Type B pancreatic cell (in vitro differentiated cells): ENCODE data around the gene CTXND2. TPM values are rescaled to one million over a fixed set of nuclear protein-coding genes. Genes with fewer than 3 reads are reported as not detected.

Experiments
- DNase-seq: peaks from one replicate; pipeline ENCODE4 v3.0.0; 2021; ENCODE audit warnings: mixed read lengths; ENCODE audit not compliant: unreplicated experiment; ENCODE audit errors: extremely low spot score
- H3K27ac Mint-ChIP-seq: 2 replicates; pipeline ENCODE4 v1.8.0; 2021; ENCODE audit warnings: mild to moderate bottlenecking, mixed read lengths
- H3K27me3 Mint-ChIP-seq: 2 replicates; pipeline ENCODE4 v1.8.0; 2021; ENCODE audit warnings: mixed read lengths
- H3K36me3 Mint-ChIP-seq: 2 replicates; pipeline ENCODE4 v1.8.0; 2021; ENCODE audit warnings: mixed read lengths
- H3K4me1 Mint-ChIP-seq: one replicate; pipeline ENCODE4 v1.8.0; 2021; ENCODE audit warnings: mixed read lengths; ENCODE audit not compliant: unreplicated experiment
- H3K4me3 Mint-ChIP-seq: 2 replicates; pipeline ENCODE4 v1.8.0; 2021; ENCODE audit warnings: mild to moderate bottlenecking, mixed read lengths
- H3K9me3 Mint-ChIP-seq: 2 replicates; pipeline ENCODE4 v1.8.0; 2021; ENCODE audit warnings: mixed read lengths
- CTCF ChIP-seq: fragments of 200-600 bp; sonication (generic); conservative IDR thresholded peaks from 2 replicates; pipeline ENCODE4 v1.5.0; 2021; ENCODE audit warnings: antibody characterized with exemption, mild to moderate bottlenecking
- total RNA-seq: library from RNA; stranded (reverse); gene quantifications from 2 replicates; pipeline ENCODE4 v1.2.1, GENCODE V29; 2021; ENCODE audit warnings: low replicate concordance

The CTXND2 gene
- total RNA-seq, 1 donor from 2014 or later = not detected

GRCh38 chr1:150955280-150955679 lies 68.3 kb downstream of the CTXND2 start:
- DNase-seq = no peak
- no peak overlapping the region for H3K27ac Mint-ChIP-seq
- peaks cover 47% of the 10 kb centered on the region for H3K36me3 Mint-ChIP-seq
- H3K9me3 Mint-ChIP-seq = peaks cover 5% of the 10 kb centered on the region
- H3K4me3 Mint-ChIP-seq = no peak overlapping the region
- no peaks in the 10 kb centered on the region for H3K27me3 Mint-ChIP-seq
- TF ChIP-seq CTCF = no peak
- no peaks in the 10 kb centered on the region for H3K4me1 Mint-ChIP-seq

- Mint-ChIP-seq H3K36me3 (peaks cover 44% of the 10 kb centered on the region), H3K27ac (no peak overlapping the region), H3K9me3 (peaks cover 5% of the 10 kb centered on the region), H3K4me3 (no peak overlapping the region), H3K4me1 (no peaks in the 10 kb centered on the region), H3K27me3 (no peaks in the 10 kb centered on the region)
- DNase-seq = no peak
- TF ChIP-seq CTCF = no peak
Measured at GRCh38 chr1:150957666-150958065, 70.7 kb downstream of the CTXND2 start.

- Mint-ChIP-seq H3K36me3 (peaks cover 51% of the 10 kb centered on the region), H3K4me1 (no peaks in the 10 kb centered on the region), H3K4me3 (no peak overlapping the region), H3K9me3 (peaks cover 5% of the 10 kb centered on the region), H3K27ac (peak overlapping the region; percentile 56), H3K27me3 (no peaks in the 10 kb centered on the region)
- TF ChIP-seq CTCF = no peak
- DNase-seq = no peak
Measured at GRCh38 chr1:150960646-150961045, 73.7 kb downstream of the CTXND2 start.

- TF ChIP-seq CTCF = no peak
- Mint-ChIP-seq H3K27ac (peak overlapping the region; percentile 94), H3K4me1 (no peaks in the 10 kb centered on the region), H3K4me3 (peak overlapping the region; percentile 65), H3K27me3 (no peaks in the 10 kb centered on the region), H3K36me3 (peaks cover 59% of the 10 kb centered on the region), H3K9me3 (peaks cover 5% of the 10 kb centered on the region)
- DNase-seq = no peak
Measured at GRCh38 chr1:150961756-150962155, 74.8 kb downstream of the CTXND2 start.

Other genes with a start within 250 kb of the CTXND2 start
- 30.9 and 40.5 TPM in 2 replicates for gene GOLPH3L, start 190.0 kb upstream of the CTXND2 start, total RNA-seq
- gene HORMAD1, start 166.2 kb upstream of the CTXND2 start, total RNA-seq = not detected in 2 replicates
- gene CTSS, start 121.4 kb upstream of the CTXND2 start, total RNA-seq = 7.7 and 18.1 TPM in 2 replicates
- gene CTSK, start 78.9 kb upstream of the CTXND2 start, total RNA-seq = 4.1 and 16.7 TPM in 2 replicates
- gene ARNT, start 10.5 kb upstream of the CTXND2 start, total RNA-seq = 30.1 and 36.1 TPM in 2 replicates
- gene SETDB1, start 39.2 kb downstream of the CTXND2 start, total RNA-seq = 53.5 and 73.8 TPM in 2 replicates
- 129 and 181 TPM in 2 replicates for gene CERS2, start 87.7 kb downstream of the CTXND2 start, total RNA-seq
- gene ANXA9, start 95.2 kb downstream of the CTXND2 start, total RNA-seq = 5.8 and 9.5 TPM in 2 replicates
- 28.5 and 38.8 TPM in 2 replicates for gene MINDY1, start 119.8 kb downstream of the CTXND2 start, total RNA-seq
- 16.3 and 20.4 TPM in 2 replicates for gene PRUNE1, start 121.3 kb downstream of the CTXND2 start, total RNA-seq
- 27.7 and 70.3 TPM in 2 replicates for gene BNIPL, start 149.4 kb downstream of the CTXND2 start, total RNA-seq
- 4.7 and 8.6 TPM in 2 replicates for gene C1orf56, start 160.6 kb downstream of the CTXND2 start, total RNA-seq
- gene CDC42SE1, start 172.5 kb downstream of the CTXND2 start, total RNA-seq = 109 and 176 TPM in 2 replicates
- gene MLLT11, start 173.3 kb downstream of the CTXND2 start, total RNA-seq = 9.0 and 17.0 TPM in 2 replicates
- 13.6 and 14.3 TPM in 2 replicates for gene GABPB2, start 183.6 kb downstream of the CTXND2 start, total RNA-seq